DMS 273 treated with DMSO at 0.1 percent for 48 hours (cell line): ENCODE results near the gene C17orf67.
"Not testable (repeated sequence)": the region's sequence is repeated elsewhere in the genome, so short reads cannot be mapped to it uniquely, and the experiment has no call there.

Source experiments
- DNase-seq: peaks from one replicate; lab custom pipeline; 2025; lab: John Stamatoyannopoulos, UW

The C17orf67 gene

GRCh38 chr17:56773124-56773523 lies 60.6 kb downstream of the C17orf67 start:
- DNase-seq = no peak

- no peak for DNase-seq
Measured at GRCh38 chr17:56772442-56772841, 61.3 kb downstream of the C17orf67 start.

DNA sequence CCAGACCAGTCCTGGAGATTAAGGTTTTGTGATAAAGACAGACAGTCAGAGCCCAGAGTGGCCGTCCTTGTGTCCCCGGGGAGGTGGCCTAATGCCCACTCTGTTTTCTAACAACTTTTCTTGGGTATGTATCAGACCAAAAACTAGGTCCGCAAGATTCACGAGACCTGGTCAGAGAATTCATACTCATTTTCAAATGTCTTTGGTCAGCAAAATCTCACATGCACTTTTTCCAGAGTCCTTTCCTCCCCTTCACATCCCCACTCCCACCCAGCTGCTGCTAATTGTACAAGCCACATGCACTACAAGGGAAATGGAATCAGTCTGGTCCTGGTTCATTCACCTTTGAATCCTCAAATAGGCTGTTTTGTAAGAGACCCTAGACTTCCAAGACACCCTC lies 61.7 kb downstream of the C17orf67 start:
- DNase-seq = no peak

DNA sequence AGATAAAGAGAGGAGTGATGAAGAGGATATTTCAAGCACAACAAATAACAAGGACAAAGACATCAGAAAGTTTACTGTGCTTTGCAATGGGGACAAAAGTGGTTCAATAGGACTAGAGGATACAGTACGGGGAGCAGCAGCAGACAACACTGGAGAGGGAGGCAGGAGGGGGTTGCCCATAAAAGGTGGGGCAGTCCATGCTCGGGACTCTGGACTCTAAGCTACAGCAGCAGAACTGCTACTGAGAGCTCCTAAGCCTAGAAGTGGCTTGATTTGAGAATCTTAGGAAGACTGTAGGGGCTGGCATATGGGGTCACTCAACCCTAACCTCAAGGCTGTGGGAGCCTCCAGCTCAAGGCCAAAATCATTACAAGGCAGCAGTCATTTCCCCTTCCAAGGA lies 62.2 kb downstream of the C17orf67 start:
- no peak for DNase-seq

DNA sequence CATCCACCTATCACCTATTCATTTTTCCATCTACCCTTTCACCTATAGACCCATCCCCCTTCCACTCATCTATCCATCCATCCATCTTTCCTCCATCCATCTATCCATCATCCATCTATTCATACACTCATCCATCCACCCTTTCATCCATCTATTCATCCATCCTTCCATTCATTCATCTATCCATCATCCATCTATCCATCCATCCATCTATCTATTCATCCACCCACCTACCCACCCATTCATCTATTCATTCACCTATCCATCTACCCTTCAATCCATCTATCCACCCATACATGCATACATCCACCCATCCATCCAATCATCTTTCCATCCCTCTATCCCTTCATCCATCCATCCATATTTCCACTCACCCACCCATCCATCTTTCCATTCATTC lies 63.3 kb downstream of the C17orf67 start:
- DNase-seq = no peak

GRCh38 chr17:56765449-56765848 lies 68.3 kb downstream of the C17orf67 start:
- DNase-seq = no peak

DNA sequence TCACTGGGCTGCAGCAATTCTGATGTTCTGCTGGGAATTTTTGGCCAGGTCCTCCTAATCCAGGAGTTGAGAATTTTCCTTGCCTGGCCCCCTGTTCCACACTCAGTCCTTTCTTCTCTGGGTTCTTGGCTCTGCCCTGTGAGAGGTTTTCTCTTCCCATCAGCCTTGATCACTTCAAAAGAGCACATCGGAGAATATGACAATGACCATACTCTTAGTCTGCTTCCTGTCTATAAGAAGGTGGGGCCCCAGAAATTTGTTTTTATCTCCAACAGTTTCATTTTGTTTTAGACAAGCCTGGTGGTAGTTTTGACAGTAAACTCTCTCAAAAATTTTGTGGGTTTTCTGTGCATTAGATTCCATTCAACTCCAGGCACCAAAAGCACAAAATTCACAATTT lies 70.7 kb downstream of the C17orf67 start:
- DNase-seq = no peak

GRCh38 chr17:56762144-56762543 lies 71.6 kb downstream of the C17orf67 start:
- no peak for DNase-seq

GRCh38 chr17:56761387-56761786 lies 72.3 kb downstream of the C17orf67 start:
- DNase-seq = no peak

- not testable (repeated sequence) for DNase-seq
Measured at GRCh38 chr17:56757611-56758010, 76.1 kb downstream of the C17orf67 start.

DNA sequence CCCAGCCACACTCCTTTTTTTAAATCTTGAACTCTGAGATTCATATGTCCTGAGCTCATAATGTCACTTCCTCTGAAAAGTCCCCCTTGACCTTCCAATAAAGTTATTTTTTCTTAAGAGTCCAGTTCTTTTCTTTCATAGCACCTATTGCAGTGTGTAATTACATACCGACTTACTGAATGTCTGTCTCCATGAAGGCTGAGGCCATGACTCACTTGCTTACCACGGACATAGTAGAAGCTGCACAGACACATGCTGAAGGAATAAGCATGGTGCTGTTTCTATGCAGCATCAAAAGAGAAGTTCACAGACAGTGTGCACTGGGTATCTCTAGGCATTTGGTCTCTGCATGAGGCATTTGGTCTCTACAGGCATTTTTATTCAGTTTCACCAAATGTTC lies 77.2 kb downstream of the C17orf67 start:
- DNase-seq = no peak

GRCh38 chr17:56755310-56755709 lies 78.4 kb downstream of the C17orf67 start:
- DNase-seq = no peak

DNA sequence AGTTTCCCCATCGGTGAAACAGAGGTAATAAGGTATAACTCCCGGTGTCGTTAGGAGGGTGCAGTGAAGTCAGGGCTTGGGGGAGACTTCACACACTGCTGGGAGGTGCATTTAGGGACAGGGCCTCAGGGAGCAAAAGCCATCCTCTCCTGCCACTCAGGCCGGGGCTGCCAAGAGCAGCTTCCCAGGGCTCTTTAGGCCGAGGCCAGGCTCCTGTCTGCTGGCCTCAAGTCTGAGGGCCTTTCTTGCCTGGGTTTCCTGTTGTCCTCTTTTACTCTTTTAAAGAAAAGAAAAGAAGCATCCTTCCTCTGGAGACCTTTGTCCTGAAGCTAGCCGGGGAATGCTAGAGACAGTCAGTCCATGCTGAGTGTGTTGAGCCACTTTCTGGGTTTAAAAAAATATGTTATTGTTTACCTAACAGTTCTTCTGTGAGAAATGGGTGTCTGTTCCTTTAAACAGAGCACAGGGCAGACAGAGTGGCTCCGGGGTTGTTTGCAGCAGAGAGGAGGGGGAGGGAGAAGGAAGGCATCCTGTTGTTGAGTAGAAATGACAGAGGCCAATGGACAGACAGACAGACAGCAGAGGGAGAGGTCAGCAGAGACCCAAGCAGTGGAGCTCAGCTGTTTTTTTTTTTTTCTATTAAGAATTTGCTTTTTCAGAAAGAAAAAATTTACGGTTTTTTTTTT lies 79.1 kb downstream of the C17orf67 start:
- no peak for DNase-seq

GRCh38 chr17:56752263-56752836 lies 81.4 kb downstream of the C17orf67 start:
- DNase-seq = no peak

DNA sequence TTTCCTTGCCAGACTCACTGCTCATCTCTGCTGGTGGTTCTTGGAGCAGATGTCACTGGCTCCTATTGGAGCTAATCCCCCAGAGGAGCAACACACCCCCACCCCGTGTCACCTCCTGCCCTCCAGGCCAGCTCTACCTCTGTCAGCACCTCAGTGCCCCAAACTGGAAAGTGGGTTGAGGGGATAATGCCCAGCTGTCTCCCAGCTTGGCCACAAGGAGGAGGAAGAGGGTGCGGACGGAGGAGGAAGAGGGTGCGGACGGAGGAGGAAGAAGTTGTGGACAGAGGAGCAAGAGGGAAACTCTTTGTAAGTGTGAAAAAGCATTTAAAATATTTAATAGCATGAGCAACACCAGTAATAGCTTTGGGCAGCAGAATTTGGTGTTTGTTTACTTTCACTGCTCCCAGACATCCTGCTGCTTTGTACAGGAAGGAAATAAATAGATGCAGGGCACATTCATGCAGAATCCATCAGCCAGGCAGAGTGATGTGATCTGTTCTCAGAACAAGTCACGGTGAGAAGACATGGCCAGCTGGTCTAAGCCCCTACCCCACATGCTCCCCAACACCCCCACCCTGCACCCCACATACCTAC lies 82.5 kb downstream of the C17orf67 start:
- no peak for DNase-seq

DNA sequence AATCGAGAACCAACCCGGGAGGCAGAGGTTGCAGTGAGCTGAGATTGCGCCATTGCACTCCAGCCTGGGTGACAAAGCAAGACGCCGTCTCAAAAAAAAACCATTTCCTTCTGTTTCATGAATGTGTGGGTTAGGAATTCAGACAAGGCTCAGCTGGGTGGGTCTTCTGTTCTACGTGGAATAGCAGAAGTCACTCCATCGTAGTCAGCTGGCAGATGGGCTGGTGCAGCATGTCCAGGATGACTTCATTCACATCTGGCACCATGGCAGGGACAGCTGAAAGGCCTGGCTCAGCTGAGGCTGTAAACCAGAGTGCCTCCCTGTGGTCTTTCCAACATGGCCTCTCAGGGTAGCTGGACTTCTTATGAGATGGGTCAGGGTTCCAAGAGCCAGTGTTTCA lies 89.0 kb downstream of the C17orf67 start:
- no peak for DNase-seq

DNA sequence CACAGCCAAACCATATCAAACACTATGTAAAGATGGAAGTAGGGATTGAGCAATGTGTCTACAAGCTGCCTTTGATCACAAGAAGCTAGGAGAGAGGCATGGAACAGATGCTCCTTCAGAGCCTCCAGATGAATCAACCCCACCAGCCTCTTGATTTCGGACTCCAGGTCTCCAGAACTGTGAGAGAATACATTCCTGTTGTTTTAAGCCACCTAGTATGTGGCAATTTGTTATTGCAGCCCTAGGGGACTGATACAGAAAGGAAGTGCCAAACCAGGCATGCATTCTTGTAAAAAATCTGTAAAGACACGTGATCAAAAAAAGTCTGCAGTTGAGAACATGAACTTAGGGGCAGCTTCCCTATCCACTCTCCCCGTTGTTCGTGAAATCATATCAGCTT lies 91.1 kb downstream of the C17orf67 start:
- DNase-seq = no peak
